GM21576 (cell line): ENCODE data around the gene PPP3CA.

Source experiments
- ATAC-seq: cut with Tn5 transposase; IDR thresholded peaks from one replicate; pipeline ENCODE4 v1.9.1; 2021; ENCODE audit warnings: mild to moderate bottlenecking, moderate library complexity; ENCODE audit not compliant: unreplicated experiment

PPP3CA gene

GRCh38 chr4:101218894-101219293, 128.4 kb downstream of the PPP3CA start:
- ATAC-seq, result no peak

DNA sequence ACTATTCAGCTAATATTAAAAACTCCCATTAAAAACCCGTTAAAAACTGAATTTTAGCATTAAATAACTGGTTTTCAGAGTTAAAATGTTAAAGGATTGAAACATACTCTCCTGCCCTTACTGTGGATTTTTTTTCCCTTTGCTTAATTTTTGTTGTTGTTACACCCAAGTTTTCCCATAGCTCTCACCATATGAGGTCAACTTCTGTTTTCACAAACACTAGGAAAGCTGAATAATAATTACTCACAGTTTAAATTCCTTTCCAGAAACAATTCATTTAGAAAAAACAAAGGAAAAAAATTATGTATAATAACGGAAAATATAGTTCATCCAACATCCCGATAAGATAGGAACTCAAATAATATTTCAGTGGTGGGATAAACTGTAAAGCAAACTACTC, 129.0 kb downstream of the PPP3CA start:
- ATAC-seq, result no peak

DNA sequence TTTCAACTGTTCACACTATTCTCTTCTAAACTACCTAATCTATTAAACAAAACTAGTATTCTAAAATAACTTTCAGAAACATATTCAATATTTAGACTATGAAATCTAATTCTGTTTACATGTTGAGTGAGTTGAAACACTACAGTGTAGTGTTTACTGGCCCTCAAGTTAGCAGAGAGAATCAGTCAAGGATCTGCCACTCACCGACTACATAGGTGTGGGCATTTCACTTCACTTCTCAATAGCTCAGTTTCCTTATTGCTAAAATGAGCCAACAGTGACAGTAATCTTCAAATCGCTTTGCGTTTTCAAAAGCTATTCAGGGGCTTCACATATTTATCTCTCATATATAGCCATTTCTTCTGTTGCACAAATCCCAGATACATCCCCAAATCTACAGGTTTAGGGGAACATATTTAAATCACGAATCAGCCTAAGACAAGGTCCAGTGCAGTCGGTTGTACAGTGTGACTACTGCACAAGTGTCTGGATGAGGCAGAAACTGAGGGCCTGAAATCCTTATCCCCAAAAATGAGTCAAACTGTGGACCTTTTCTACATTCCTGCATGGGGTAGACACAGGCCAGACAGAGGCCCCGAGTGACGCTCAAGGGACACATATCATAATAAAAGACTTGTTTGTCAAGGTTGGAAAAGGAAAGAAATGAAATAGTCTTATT, 129.8 kb downstream of the PPP3CA start:
- no peak for ATAC-seq

- no peak for ATAC-seq
Observed at GRCh38 chr4:101211146-101211553, 136.2 kb downstream of the PPP3CA start.

GRCh38 chr4:101210331-101210730, 137.0 kb downstream of the PPP3CA start:
- no peak for ATAC-seq

- ATAC-seq, result no peak
Observed at GRCh38 chr4:101208171-101208570, 139.2 kb downstream of the PPP3CA start.

DNA sequence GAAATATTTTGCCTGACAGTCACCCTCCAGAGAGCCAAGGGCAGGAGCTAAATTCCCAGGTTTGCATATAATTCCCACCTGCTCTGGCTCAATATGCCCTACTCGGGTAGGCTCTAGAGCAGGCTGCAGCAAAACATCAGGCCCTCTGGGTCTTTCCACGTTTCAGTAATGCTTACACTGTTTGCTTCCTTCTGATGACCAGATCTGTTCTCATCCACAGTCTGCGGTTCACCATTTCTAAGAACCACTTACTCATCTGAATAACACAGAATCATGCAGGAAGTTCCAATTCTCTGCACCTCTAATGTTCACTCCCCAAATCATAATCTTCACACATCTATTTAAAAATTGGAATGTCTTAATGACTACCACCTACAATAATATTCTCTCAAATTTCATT, 141.4 kb downstream of the PPP3CA start:
- ATAC-seq, result peak; percentile 89

- no peak for ATAC-seq
Observed at GRCh38 chr4:101201421-101201820, 145.9 kb downstream of the PPP3CA start.

GRCh38 chr4:101200561-101200960, 146.8 kb downstream of the PPP3CA start:
- no peak for ATAC-seq

DNA sequence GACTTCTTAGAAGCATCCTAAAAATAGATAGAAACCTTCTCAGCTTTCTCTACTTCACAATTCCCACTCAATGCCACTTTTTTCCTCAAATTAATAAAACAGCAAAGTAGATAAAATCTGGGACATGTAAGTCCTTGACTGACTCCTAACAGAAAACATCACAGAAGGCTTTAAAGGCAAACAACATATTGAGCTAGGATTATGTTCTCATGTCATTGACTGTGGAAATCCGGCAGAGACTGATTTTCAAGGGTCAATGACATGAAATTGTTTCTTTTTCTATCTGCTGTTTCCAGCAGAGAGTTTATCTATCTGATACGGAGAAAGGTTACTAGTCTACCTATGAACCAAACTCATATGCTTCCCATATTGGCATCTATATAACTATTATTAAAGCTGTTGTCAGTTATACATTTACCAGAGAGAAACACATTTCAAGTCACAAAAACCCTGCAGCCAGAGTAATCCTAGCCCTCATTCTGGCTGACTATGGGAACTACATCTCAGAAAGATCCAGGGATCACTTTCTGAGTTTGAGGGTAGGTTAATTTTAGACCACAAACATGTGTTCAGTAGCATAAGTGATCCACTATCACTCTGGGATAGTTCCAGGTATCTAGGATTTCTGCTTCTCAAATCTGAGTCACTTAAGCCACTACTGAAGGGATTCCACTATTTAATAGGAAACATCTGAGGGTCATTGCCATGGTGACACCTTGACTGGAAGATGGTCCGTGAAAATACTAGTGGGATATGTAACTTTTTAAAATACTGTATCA, 147.6 kb downstream of the PPP3CA start:
- ATAC-seq, result no peak

DNA sequence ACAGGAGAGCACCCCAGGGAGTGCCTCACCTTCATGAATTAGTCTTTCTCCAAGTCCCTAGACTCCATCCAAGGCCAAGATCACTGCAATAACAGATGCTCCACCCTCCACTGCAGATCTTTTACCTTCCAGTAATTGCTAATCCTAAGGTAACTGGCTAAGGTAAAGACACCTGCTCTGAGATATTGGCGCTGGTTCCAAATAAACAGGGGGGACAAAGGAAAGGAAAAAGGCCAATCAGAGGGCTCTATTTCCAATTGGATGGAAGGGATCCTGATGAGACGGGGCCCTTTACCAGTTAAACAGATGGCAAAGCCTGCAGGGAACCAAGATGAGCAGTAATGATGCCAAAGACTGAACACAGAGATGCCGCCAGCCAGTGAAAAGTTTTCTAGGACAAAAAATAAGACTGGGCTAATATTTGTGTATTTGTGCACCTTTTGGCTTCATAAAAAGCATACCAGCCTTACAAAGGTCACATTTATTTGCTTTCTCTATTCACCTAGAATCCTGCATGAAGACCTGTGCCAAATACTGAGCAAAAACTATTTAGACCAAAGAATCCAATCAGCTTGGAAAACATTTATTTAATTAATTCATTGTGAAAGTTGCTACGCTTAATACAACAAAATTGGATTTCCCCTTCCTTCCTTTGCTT, 148.5 kb downstream of the PPP3CA start:
- no peak for ATAC-seq

DNA sequence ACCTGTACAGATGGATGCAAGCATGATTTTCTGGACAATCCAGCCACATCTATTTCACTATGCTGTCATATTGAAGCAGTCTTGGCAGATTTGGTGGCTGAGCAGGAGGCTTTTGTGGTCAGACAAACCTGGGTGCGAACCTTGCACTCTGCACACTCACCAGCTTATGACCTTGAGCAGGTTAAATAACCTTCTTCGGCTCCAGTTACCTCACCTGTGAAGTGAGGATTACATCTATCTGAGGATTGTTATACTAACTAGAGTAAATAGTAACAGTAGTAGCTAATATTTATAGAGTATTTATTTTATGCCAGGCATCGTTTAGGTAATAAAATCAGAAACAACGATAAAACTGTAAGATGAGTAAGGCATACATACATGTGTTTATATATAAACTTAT, 150.0 kb downstream of the PPP3CA start:
- no peak for ATAC-seq

DNA sequence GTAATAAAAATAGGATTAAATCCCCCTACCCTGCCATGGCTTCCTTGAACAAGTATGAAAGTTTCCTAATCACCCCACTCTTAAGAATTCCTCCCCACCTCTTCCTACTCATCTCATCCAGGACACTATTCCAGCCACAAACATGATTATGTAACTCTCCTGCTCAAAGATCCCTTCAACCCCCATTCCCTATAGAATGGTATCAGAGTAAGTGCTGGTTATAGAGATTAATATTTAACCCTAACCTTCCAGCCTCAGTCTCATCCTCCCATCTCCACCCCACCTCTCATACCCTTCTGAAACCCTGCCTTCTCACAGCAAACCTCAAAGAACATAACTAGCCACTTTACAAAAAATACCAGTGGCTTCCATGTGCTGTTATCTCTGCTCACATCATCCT, 155.1 kb downstream of the PPP3CA start:
- peak; percentile 52 for ATAC-seq

DNA sequence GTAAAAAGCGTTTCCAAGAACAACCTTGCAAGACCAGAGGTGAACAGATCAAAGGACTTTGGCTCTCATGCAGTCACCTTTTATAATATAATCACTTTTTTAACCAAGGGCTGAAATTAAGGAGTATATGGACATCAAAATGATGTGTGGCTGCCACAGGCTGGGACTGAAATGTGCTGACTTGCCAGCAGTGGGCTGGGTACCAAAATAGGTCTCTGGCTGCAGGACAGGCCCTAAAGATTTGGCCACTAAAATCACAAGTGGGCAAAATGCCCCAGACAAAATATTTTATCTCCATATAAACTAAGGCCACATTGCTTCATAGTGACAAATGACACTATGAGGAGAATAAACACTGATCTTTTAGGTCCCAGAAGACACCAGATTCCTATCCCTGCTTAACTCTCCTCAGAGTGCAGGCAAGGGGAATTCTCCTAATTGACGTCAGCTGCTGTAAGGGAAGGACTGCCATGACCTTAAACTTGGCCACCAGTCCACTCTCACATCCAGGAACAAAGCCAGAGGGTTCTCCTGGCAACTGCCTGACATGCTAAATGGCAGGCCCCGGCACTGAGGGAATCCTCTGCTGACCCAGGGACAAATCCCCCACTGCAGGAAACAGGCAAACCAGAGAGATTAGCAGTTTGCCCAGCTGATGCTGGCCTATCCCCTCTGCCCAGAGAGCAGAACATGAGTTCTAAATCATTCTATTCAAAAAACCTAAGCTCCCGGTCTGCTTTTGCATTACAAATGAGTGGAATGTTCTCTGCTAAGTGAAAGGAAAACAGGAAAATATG, 155.8 kb downstream of the PPP3CA start:
- no peak for ATAC-seq

- ATAC-seq, result no peak
Observed at GRCh38 chr4:101190751-101191150, 156.6 kb downstream of the PPP3CA start.

DNA sequence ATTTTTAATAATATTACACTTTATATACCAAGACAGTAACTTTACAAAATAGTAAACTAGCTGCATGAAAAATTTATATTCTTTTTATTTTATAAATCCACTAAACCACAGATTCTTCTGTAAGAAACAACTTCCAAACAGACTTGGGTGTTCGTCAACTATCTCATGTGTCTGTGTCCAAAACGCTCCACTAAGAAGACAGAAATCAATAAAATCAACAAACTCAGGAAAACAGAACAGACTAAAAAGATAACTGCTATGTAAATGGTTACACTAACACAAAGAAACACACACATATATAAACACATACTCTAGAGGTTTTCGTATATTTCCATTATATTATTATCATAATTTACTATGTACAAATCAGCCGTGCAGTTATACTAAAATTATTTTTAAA, 158.4 kb downstream of the PPP3CA start:
- ATAC-seq, result no peak

GRCh38 chr4:101187841-101188240, 159.5 kb downstream of the PPP3CA start:
- ATAC-seq, result no peak

- no peak for ATAC-seq
Observed at GRCh38 chr4:101186567-101187184, 160.7 kb downstream of the PPP3CA start.

DNA sequence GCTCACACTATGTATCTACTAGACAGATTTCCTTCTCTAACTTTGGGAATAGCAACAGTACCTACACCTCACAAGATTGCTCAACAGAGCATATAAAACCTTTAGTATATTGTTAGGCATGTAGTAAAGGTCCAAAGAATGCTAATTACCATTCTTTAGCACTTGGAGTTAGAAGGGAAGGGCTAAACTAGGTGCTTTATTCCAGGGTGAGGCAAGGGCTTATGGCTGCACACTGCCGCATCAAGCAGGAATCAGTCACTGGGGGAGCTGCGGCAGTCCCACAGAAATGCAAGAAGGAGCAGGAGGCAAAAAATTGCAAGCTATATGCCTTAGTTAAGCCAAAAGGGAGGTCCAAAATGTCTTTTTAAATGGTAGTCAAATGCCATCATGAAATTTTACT, 162.7 kb downstream of the PPP3CA start:
- ATAC-seq, result no peak

DNA sequence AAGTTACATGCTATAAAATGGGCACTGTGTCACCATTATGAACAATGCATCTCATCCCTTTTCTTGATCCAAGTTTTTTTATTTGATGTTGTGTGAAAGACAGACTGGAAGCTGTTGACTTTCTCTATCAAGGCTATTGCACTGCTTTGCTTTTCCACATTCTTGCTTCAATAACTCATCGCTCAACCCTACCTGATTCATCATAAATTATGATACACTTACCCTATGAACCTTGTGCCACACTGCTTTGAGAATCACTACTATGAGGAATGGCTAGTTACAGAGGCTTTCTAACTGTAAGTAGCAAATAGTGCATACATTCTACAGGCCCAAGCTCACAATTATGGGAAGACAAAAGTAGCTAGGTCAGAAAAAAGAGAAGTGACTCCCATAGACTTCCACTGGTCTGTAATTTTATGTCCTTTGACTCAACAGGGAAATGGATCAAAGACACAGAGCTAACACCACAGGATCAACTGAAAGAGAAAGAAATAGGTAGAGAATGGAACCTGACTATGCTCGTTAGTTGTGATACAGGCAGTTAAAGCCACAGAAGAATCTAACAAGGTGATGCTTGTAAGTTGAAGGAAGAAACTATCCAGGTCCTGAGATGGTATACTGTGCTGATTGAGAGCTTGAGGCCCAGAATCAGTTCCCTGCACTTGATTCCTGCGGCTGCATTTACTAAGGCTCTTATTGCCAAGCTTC, 163.5 kb downstream of the PPP3CA start:
- no peak for ATAC-seq
